Eye (tissue), 1 donor: ENCODE data around the gene HOXC4.

ENCODE experiments used
- DNase-seq: peaks from one replicate; pipeline ENCODE4 v3.0.0-alpha.2; 2015

HOXC4 gene

GRCh38 chr12:54016051-54016450 lies 37.6 kb upstream of the HOXC4 start:
- no peak for DNase-seq

DNA sequence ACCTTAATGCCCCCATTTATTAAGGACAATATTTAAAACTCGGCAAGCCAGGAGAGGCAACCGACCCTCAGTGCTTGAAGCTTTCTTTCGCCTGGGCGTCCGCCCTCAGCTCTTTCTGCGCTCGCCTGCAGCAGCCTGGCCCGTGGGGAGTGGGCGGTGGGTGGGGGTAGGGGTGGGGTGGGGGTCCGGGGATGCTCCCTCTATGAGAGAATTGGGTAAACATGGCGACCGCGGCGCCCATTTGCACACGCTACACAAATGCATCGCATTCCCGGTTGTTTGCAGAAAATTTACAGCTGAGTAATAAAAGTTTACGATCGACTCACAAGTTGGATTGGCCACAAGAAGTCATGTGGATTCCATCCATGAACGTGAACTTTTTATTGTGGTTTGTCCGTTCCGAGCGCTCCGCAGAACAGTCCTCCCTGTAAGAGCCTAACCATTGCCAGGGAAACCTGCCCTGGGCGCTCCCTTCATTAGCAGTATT lies 37.1 kb upstream of the HOXC4 start:
- no peak for DNase-seq

DNA sequence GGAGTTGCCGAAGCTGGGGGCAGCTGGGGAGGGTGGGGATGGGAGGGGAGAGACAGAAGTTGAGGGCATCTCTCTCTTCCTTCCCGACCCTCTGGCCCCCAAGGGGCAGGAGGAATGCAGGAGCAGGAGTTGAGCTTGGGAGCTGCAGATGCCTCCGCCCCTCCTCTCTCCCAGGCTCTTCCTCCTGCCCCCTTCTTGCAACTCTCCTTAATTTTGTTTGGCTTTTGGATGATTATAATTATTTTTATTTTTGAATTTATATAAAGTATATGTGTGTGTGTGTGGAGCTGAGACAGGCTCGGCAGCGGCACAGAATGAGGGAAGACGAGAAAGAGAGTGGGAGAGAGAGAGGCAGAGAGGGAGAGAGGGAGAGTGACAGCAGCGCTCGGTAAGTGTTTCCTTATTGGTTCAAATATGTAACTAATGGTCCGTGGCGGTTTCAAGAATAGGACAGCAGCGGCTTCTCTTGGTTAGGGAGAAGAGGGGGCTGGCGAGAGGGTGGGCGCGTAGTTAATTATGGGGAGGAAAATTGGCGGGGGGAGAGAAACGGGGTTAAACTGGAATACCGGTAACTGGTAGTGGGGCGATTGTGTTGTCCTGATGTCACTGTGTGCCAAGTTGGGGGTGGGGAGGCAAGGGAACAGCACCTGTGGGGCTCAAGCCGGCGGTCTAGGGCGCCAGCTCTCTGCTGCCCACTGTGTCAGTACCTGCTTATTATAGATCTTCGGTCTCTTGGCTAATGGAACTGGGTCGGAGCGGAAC lies 36.4 kb upstream of the HOXC4 start:
- peak; percentile 67 for DNase-seq

DNA sequence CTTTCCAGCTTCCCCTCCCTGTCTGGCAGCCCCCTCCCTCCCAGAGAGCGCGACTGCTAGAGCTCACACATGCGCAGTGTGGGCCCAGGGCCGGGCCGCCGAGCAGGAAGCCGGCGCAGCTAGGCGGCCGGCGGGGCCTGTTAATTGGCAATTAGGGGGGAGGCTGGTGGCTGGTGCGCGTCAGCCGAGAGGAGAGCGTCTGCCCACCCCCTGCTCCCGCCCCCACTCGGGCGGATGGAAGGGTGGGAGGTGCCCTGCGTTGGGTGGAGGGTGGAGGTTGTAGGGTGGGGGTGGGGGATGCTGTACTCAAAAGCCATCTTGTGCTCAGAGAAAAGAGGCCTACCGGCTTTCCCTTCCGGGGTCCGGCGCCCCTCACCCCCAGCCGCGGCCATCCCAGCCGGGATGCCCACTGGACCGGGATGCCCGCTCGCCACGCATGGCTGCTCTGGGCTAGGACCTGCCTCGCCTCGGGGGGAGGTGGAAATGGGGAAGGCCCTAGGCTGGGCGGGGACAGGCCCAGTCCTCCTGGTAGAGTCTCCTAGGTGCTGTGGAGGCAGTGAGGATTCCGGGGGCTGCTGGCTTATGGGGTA lies 35.7 kb upstream of the HOXC4 start:
- peak; percentile 85 for DNase-seq

DNA sequence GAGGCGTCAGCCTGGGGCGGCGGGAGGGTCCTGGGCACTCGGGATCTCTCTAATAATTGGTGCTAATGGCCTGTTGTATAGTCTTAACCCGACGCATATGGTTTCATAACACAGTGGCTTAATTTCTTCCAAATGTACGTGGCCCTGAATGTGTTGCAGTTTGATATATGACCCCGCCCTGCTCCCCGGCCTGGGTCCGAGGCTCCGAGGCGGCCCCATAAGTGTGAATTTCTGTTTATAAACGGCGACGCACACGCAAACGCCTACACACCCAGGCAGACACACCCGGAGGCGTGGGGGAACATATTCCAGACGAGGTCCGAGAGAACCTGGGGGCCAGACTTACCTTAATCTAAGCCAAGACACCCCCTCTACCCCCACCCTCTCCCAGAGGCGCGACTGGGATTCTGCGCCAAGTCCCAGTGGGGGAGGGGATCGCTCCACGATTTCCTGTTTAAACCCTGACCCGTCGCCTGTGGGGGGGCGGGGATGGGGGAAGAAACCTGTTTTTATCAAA lies 35.1 kb upstream of the HOXC4 start:
- DNase-seq, result no peak

GRCh38 chr12:54019091-54019811 lies 34.4 kb upstream of the HOXC4 start:
- no peak for DNase-seq

GRCh38 chr12:54019924-54020590 lies 33.6 kb upstream of the HOXC4 start:
- no peak for DNase-seq

- DNase-seq, result no peak
Measured at GRCh38 chr12:54020591-54021405, 32.8 kb upstream of the HOXC4 start.

- DNase-seq, result no peak
Measured at GRCh38 chr12:54021432-54022013, 32.1 kb upstream of the HOXC4 start.

DNA sequence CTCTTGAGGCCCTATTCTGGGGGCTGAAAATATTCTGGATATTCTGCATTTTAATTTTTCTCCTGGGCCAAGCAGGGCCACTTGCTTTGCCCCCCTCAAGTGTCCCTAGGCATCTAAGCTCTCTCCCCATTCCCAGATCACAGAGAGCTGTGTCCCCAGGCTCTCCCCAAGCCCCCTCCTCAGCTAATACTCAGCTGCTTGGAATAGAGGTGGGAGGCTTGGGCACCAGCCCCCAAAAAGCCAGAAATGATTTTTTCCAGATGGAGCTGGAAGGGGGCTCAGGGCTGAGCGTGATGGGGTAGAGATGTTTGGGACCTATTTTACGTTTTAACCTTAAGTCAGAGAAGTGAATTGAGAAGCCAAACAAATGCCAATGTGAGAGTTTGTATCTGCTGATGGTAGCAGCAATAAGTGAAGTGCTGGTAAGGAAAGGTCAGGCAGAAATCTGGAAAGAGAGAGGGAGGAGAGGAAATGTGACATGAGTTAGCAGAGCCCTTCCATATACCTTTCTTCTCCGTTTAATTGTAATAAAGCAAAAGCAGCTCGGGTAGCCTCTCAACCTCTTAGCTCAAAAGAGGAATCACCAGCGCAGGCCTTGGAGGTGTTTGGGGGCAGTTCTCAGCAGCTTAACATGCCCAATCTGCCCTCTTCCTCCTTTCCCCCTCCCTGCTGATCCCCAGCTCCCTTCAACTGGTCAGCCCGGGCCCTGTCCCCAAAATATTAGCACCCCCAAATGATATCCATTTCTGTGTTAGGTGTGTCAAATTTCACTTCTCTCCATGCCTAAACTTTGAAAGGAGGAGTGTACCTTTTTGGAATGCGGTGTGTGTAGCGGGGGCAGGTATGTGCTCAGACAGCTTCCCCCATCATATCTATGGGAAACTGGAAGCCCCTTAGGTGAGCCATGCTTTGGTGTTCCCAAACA lies 30.4 kb upstream of the HOXC4 start:
- no peak for DNase-seq

- no peak for DNase-seq
Measured at GRCh38 chr12:54024127-54024526, 29.5 kb upstream of the HOXC4 start.

- no peak for DNase-seq
Measured at GRCh38 chr12:54024581-54025305, 28.9 kb upstream of the HOXC4 start.

- no peak for DNase-seq
Measured at GRCh38 chr12:54025499-54026405, 27.9 kb upstream of the HOXC4 start.

- no peak for DNase-seq
Measured at GRCh38 chr12:54026640-54027441, 26.8 kb upstream of the HOXC4 start.

DNA sequence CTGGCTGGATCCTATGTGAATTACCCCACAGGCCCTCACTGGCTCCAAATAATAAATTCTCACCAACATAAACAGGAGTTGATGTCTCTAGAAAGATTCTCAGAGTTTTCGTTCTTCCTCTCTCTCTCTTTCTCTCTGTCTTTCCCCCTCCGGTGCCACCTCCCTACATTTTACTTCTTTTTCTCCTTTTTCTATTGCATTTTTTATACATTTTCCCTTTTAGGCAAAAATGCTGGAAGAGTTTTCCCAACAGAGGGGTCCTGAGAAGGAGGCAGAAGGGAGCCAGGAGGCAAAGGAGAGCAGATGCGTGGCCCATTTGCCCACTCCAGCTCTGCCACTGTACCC lies 26.2 kb upstream of the HOXC4 start:
- DNase-seq, result no peak

DNA sequence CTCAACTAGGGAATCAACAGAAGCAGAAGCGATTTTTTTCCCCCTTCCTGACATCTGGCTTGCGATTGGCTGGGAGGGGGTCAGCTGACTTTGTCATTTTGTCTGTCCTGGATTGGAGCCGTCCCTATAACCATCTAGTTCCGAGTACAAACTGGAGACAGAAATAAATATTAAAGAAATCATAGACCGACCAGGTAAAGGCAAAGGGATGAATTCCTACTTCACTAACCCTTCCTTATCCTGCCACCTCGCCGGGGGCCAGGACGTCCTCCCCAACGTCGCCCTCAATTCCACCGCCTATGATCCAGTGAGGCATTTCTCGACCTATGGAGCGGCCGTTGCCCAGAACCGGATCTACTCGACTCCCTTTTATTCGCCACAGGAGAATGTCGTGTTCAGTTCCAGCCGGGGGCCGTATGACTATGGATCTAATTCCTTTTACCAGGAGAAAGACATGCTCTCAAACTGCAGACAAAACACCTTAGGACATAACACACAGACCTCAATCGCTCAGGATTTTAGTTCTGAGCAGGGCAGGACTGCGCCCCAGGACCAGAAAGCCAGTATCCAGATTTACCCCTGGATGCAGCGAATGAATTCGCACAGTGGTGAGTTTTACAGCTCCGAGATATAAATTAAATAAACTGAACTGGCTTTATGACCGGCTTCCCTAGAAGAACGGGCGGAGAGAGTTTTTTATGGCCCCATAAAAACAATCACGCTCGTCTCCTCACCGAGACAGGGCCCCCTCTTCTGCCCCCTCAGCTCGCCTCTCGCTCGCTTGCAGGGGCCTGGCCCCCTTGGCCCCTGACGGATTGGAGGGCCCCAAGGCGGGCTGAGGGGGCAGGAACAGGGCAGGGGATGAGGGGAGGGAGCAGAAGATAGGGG lies 25.1 kb upstream of the HOXC4 start, which contains the start of gene HOXC6:
HOXC6 (plus strand) TSS at position 127 of the 888 bp plus-strand sequence; CDS start at position 209, 82 bp downstream.
- no peak for DNase-seq
